Neuronal stem cell (in vitro differentiated cells): ENCODE measurements around the gene IQCC.

ENCODE experiments used
- DNase-seq: peaks from one replicate; pipeline ENCODE4 v3.0.0-alpha.2; 2013; ENCODE audit warnings: low spot score
- H2AFZ ChIP-seq: one replicate; pipeline ENCODE4 v1.6.1; 2013; ENCODE audit warnings: mild to moderate bottlenecking, low read length, inconsistent platforms
- H2AK5ac ChIP-seq: 2 replicates; pipeline ENCODE4 v1.6.1; 2013; ENCODE audit warnings: low read depth, mild to moderate bottlenecking, inconsistent platforms, low read length, moderate library complexity, mixed read lengths
- H2BK120ac ChIP-seq: 2 replicates; pipeline ENCODE4 v1.6.1; 2013; ENCODE audit warnings: low read depth, mild to moderate bottlenecking, inconsistent platforms, low read length, moderate library complexity, mixed read lengths
- H2BK12ac ChIP-seq: one replicate; pipeline ENCODE4 v1.6.1; 2013; ENCODE audit warnings: low read length, inconsistent platforms
- H2BK15ac ChIP-seq: 2 replicates; pipeline ENCODE4 v1.6.1; 2013; ENCODE audit warnings: mild to moderate bottlenecking, low read length, inconsistent platforms, mixed read lengths
- H2BK5ac ChIP-seq: one replicate; pipeline ENCODE4 v1.6.1; 2013; ENCODE audit warnings: inconsistent platforms, mild to moderate bottlenecking, low read length, moderate library complexity
- H3K14ac ChIP-seq: one replicate; pipeline ENCODE4 v1.6.1; 2013; ENCODE audit warnings: low read length, inconsistent platforms
- H3K18ac ChIP-seq: 2 replicates; pipeline ENCODE4 v1.6.1; 2013; ENCODE audit warnings: low read length, inconsistent platforms
- H3K23ac ChIP-seq: 2 replicates; pipeline ENCODE4 v1.6.1; 2013; ENCODE audit warnings: low read depth, mild to moderate bottlenecking, mixed read lengths, low read length, inconsistent platforms; ENCODE audit not compliant: poor library complexity
- H3K27ac ChIP-seq: replicated peaks from 3 replicates; pipeline ENCODE4 v1.5.1; 2013; ENCODE audit warnings: low read length, inconsistent platforms
- H3K27me3 ChIP-seq, 3 experiments: 2 replicates each; pipeline ENCODE4 v1.6.1; 2013; ENCODE audit warnings: low read length in 3 of 3, mild to moderate bottlenecking in 2 of 3, inconsistent platforms in 1 of 3, low read depth in 1 of 3, mixed read lengths in 1 of 3, moderate library complexity in 1 of 3; ENCODE audit not compliant: control insufficient read depth in 3 of 3, insufficient read depth in 3 of 3
- H3K36me3 ChIP-seq, 2 donors: replicated peaks in 1 of 2; 2 replicates each; pipeline ENCODE4 v1.6.1; 2013; ENCODE audit warnings: low read length in 2 of 2; ENCODE audit not compliant: control insufficient read depth in 2 of 2, insufficient read depth in 2 of 2
- H3K4ac ChIP-seq: 2 replicates; pipeline ENCODE4 v1.6.1; 2013; ENCODE audit warnings: inconsistent platforms, mild to moderate bottlenecking, low read length, moderate library complexity
- H3K4me1 ChIP-seq, 2 donors: 1 replicate in 1 of 2; 2 replicates in 1 of 2; pipeline ENCODE4 v1.6.1; 2013; ENCODE audit warnings: low read length in 2 of 2, low read depth in 1 of 2; ENCODE audit not compliant: control insufficient read depth in 2 of 2, insufficient read depth in 1 of 2
- H3K4me2 ChIP-seq: one replicate; pipeline ENCODE4 v1.6.1; 2013; ENCODE audit warnings: mild to moderate bottlenecking, low read length, inconsistent platforms; ENCODE audit not compliant: insufficient read depth, poor library complexity, severe bottlenecking
- H3K4me3 ChIP-seq, 2 donors: 2 replicates each; pipeline ENCODE4 v1.5.1; 2013; ENCODE audit warnings: low read length in 2 of 2, mild to moderate bottlenecking in 2 of 2, inconsistent platforms in 1 of 2, moderate library complexity in 1 of 2
- H3K79me1 ChIP-seq: one replicate; pipeline ENCODE4 v1.6.1; 2013; ENCODE audit warnings: low read depth, mild to moderate bottlenecking, inconsistent platforms, low read length, moderate library complexity
- H3K9ac ChIP-seq: one replicate; pipeline ENCODE4 v1.6.1; 2013; ENCODE audit warnings: mild to moderate bottlenecking, low read depth, low read length, inconsistent platforms; ENCODE audit not compliant: poor library complexity
- H3K9me3 ChIP-seq, 2 donors: replicated peaks in 1 of 2; 2 replicates each; pipeline versions ENCODE3 to v1.6.1; 2013; ENCODE audit warnings: low read length in 2 of 2, mild to moderate bottlenecking in 2 of 2, inconsistent platforms in 1 of 2, low read depth in 1 of 2, mixed read lengths in 1 of 2, moderate library complexity in 1 of 2; ENCODE audit not compliant: control insufficient read depth in 2 of 2, insufficient read depth in 1 of 2
- H4K8ac ChIP-seq: one replicate; pipeline ENCODE4 v1.6.1; 2013; ENCODE audit warnings: low read depth, mild to moderate bottlenecking, inconsistent platforms, low read length, moderate library complexity
- H4K91ac ChIP-seq: one replicate; pipeline ENCODE4 v1.6.1; 2013; ENCODE audit warnings: low read length, low read depth, mild to moderate bottlenecking, inconsistent platforms; ENCODE audit not compliant: poor library complexity
- WGBS, 2 donors: extraction: QIAGEN DNeasy Blood & Tissue Kit; methylation state at CpG; one replicate each; pipeline ENCODE4 v1.1.7; 2013; ENCODE audit warnings: missing lambda C conversion rate in 2 of 2, mixed read lengths in 1 of 2; ENCODE audit not compliant: insufficient read length in 2 of 2, insufficient replicate concordance in 1 of 2; ENCODE audit errors: extremely low coverage in 2 of 2; 5-methylcytosine and 5-hydroxymethylcytosine counted together

IQCC gene

GRCh38 chr1:32246888-32247273, 41.4 kb downstream of the IQCC start, which contains the start of gene FAM167B:
FAM167B (plus strand) TSS chr1:32247222; CDS start chr1:32247422, 200 bp downstream.
- H2AFZ ChIP-seq, result peak within 1 kb of the TSS; percentile 84
- H2BK5ac ChIP-seq, result no peak within 1 kb of the TSS
- H2BK15ac ChIP-seq, result no peak within 1 kb of the TSS
- no CpG with 5 or more reads among the region's 3 CpGs for WGBS, 2 donors
- H3K9ac ChIP-seq, result no peak within 1 kb of the TSS
- no peak within 1 kb of the TSS for H3K4ac ChIP-seq
- H3K4me3 ChIP-seq, result no peak within 1 kb of the TSS
- no peak within 1 kb of the TSS for H3K18ac ChIP-seq
- no peaks in the 10 kb centered on the region for H3K36me3 ChIP-seq
- H4K91ac ChIP-seq, result no peak within 1 kb of the TSS
- no peak within 1 kb of the TSS for H2BK12ac ChIP-seq
- peaks cover 14 to 20% of the 10 kb centered on the region in 2 donors for H3K4me1 ChIP-seq
- H3K27me3 ChIP-seq, result no peaks in the 10 kb centered on the region
- no peak within 1 kb of the TSS for H3K23ac ChIP-seq
- no peaks in the 10 kb centered on the region for H3K9me3 ChIP-seq
- H3K4me2 ChIP-seq, result no peak within 1 kb of the TSS
- H3K27ac ChIP-seq, result no peak within 1 kb of the TSS
- no peak within 1 kb of the TSS for H2BK120ac ChIP-seq
- no peak within 1 kb of the TSS for H4K8ac ChIP-seq
- no peak for DNase-seq
- no peak within 1 kb of the TSS for H3K14ac ChIP-seq
- peak within 1 kb of the TSS; percentile 34 for H2AK5ac ChIP-seq
- H3K79me1 ChIP-seq, result no peaks in the 10 kb centered on the region

- Histone ChIP-seq H3K4me3 (no peak overlapping the region), H3K4me2 (no peak overlapping the region), H2BK15ac (no peak overlapping the region), H2AK5ac (peak overlapping the region; percentile 34), H3K9ac (no peak overlapping the region), H3K27me3 (no peaks in the 10 kb centered on the region), H3K4ac (no peak overlapping the region), H4K91ac (no peak overlapping the region), H3K18ac (no peak overlapping the region), H3K23ac (no peak overlapping the region), H3K79me1 (no peaks in the 10 kb centered on the region), H3K27ac (no peak overlapping the region), H3K14ac (no peak overlapping the region), H2BK5ac (no peak overlapping the region), H2BK120ac (no peak overlapping the region), H3K4me1 (peaks cover 12 to 23% of the 10 kb centered on the region in 2 donors), H3K9me3 (no peaks in the 10 kb centered on the region), H4K8ac (no peak overlapping the region), H2BK12ac (no peak overlapping the region), H3K36me3 (no peaks in the 10 kb centered on the region), H2AFZ (peak overlapping the region; percentile 84)
- WGBS, 2 donors, result no CpG with 5 or more reads among the region's 12 CpGs
- no peak for DNase-seq
These were observed 42.0 kb downstream of the IQCC start for GRCh38 chr1:32247452-32247851.

GRCh38 chr1:32247983-32248889, 42.8 kb downstream of the IQCC start:
- no peak overlapping the region for H3K14ac ChIP-seq
- no peaks in the 10 kb centered on the region for H3K27me3 ChIP-seq
- no peaks in the 10 kb centered on the region for H3K79me1 ChIP-seq
- H3K4me2 ChIP-seq, result peak overlapping the region; percentile 63
- no peak overlapping the region for H3K4ac ChIP-seq
- no CpG with 5 or more reads among the region's 31 CpGs for whole genome bisulfite sequencing, 2 donors
- no peak overlapping the region for H2BK15ac ChIP-seq
- no peak overlapping the region for H2BK12ac ChIP-seq
- H3K27ac ChIP-seq, result peak overlapping the region; percentile 41
- H3K4me1 ChIP-seq, result peaks cover 9 to 20% of the 10 kb centered on the region in 2 donors
- DNase-seq, result peak; percentile 68
- H3K4me3 ChIP-seq, result no peak overlapping the region
- H4K8ac ChIP-seq, result no peak overlapping the region
- H2AFZ ChIP-seq, result peak overlapping the region; percentile 84
- no peak overlapping the region for H2AK5ac ChIP-seq
- no peak overlapping the region for H2BK5ac ChIP-seq
- H4K91ac ChIP-seq, result no peak overlapping the region
- no peaks in the 10 kb centered on the region for H3K9me3 ChIP-seq
- no peak overlapping the region for H3K9ac ChIP-seq
- H3K18ac ChIP-seq, result peak overlapping the region; percentile 53
- no peaks in the 10 kb centered on the region for H3K36me3 ChIP-seq
- H3K23ac ChIP-seq, result peak overlapping the region; percentile 1
- H2BK120ac ChIP-seq, result no peak overlapping the region

- H3K9me3 ChIP-seq, result no peaks in the 10 kb centered on the region
- H3K18ac ChIP-seq, result peak overlapping the region; percentile 72
- H4K8ac ChIP-seq, result no peak overlapping the region
- H2BK5ac ChIP-seq, result no peak overlapping the region
- no peak overlapping the region for H2BK15ac ChIP-seq
- H3K4me3 ChIP-seq, result peak overlapping the region in 1 of 2 donors; percentile 9
- peak overlapping the region; percentile 21 for H3K23ac ChIP-seq
- no peaks in the 10 kb centered on the region for H3K79me1 ChIP-seq
- no peak overlapping the region for H3K9ac ChIP-seq
- no peak overlapping the region for H2AK5ac ChIP-seq
- H3K4ac ChIP-seq, result no peak overlapping the region
- H3K4me1 ChIP-seq, result peaks cover 9 to 20% of the 10 kb centered on the region in 2 donors
- H2BK12ac ChIP-seq, result no peak overlapping the region
- H3K27me3 ChIP-seq, result no peaks in the 10 kb centered on the region
- peak overlapping the region; percentile 75 for H2AFZ ChIP-seq
- WGBS, 2 donors, result no CpG with 5 or more reads among the region's 9 CpGs
- no peak overlapping the region for H3K4me2 ChIP-seq
- DNase-seq, result no peak
- H3K36me3 ChIP-seq, result no peaks in the 10 kb centered on the region
- H3K14ac ChIP-seq, result no peak overlapping the region
- H2BK120ac ChIP-seq, result no peak overlapping the region
- H3K27ac ChIP-seq, result peak overlapping the region; percentile 4
- H4K91ac ChIP-seq, result no peak overlapping the region
These were observed 44.5 kb downstream of the IQCC start for GRCh38 chr1:32249831-32250525.
